Measurements from ENCODE around the gene CEP112. TPM values are rescaled to one million over a fixed set of nuclear protein-coding genes. Genes with fewer than 3 reads are reported as not detected.

The CEP112 gene
- total RNA-seq, 1 experiment from 2014 or later = 3.1 TPM

DNA sequence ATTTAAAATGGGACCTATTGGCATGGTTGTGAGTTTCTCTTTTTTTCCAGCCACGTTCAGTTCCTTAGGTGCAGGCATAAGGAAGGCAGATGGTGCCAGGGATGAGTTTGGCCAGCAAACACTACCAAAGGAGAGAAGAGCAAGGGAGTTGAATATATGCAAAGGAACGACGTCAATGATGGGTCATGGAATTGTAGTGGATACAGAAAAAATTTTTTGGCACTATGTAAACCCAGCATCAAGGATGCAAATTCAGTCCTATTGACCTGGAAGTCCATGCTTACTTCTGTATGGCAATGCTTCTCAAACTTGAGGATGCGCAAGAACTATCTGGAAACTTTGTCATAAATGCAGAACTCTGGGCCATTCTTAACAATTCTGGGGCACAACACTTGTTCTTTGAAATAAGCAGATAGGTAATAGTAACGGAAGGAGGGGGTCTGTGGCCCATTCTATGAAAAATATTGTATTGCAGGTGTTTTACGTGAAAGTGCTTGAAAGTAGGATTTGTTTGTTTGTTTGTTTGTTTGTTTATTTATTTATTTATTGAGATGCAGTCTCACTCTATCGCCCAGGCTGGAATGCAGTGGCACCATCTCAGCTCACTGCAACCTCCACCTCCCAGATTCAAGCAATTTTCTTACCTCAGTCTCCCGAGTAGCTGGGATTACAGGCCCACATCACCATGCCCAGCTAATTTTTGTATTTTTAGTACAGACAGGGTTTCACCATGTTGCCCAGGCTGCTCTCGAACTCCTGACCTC, 19.3 kb upstream of the CEP112 start:
- no peak for DNase-seq (ENCODE audit: low read depth)

DNA sequence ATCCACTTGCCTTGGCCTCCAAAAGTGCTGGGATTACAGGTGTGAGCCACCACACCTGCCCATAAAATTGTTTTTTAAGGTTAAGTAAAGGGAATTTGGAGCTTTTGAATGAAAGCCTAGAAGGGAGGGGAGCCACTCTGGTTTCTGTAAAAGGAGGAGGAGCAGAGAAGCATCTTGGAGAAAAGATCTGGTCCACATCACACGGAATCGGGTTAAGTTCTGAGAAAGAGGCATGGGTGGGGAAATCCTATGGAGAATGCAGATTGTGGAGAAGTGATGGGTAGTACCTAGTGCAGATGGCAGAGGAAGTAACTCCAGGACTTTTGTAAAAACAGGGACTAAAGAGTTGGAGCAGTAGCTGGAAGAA, 18.3 kb upstream of the CEP112 start:
- DNase-seq (ENCODE audit: low read depth) = no peak

DNA sequence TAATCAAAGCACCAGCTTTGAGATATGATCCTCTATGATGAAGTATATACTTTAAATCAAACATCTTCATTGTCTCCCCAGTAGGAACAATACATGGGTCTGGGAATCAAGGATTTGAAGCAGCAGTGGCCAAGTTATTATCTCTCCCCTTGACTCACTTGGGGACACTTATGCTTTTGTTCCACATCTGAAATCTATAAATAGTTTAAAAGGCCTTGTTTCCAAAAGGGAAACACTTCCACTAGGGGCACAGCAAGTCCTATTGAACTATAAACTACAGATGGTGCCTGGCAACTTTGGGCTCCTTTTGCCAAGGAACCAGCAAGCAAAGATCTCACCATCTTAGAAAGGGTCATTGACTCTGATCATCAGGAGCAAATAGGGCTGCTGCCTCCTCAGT, 16.0 kb upstream of the CEP112 start:
- no peak for DNase-seq (ENCODE audit: low read depth)

GRCh38 chr17:66203274-66204015, 11.5 kb upstream of the CEP112 start:
- DNase-seq (ENCODE audit: low read depth) = no peak

- DNase-seq (ENCODE audit: low read depth) = peak; percentile 73
Observed at GRCh38 chr17:66200685-66201092, 8.8 kb upstream of the CEP112 start.

GRCh38 chr17:66198242-66198641, 6.3 kb upstream of the CEP112 start:
- no peak for DNase-seq (ENCODE audit: low read depth)

- DNase-seq (ENCODE audit: low read depth) = no peak
Observed at GRCh38 chr17:66192378-66192687, 400 bp upstream of the CEP112 start.

DNA sequence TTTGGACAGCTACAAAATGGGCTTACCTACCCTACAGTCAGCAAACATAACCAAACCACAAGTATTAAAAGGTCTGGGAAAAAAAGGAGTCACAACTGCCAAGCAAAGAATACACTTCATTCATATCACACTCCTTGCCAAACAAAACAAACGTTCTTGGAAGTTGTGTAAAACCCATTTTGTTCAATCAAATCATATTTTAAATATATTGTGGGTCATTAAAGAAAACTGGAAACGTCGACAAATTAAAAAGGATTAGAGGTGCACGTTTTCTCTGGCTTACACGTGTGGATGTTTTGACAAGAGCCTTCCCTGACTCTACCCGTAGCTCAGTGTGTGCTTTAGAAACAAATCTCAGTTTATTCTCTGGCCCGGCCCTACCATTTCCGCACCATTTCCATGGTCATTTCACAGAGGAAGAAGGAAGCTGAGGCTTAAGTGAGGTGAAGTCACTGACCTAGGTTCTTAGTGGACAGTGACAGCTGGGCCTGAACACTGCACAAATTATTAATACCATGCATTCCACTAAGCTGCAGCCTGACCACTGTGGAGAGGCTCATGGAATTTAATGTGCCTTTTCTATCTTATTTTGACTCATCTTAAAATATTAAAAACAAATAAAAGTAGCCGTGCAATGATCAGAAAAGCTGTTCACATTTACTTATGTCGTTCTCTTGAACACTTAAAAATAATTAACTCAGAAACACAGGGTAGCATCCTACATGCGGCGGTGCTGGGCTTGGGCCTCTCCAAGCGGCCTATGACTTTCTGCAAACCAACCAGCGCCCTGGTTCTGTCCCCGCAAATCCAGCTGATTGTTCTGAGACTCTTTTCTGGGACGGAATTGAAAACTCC, 968 bp downstream of the CEP112 start:
- peak; percentile 19 for DNase-seq (ENCODE audit: low read depth)

GRCh38 chr17:66187718-66188117, 4.2 kb downstream of the CEP112 start:
- no peak for DNase-seq (ENCODE audit: low read depth)

GRCh38 chr17:66185862-66186261, 6.1 kb downstream of the CEP112 start:
- no peak for DNase-seq (ENCODE audit: low read depth)

DNA sequence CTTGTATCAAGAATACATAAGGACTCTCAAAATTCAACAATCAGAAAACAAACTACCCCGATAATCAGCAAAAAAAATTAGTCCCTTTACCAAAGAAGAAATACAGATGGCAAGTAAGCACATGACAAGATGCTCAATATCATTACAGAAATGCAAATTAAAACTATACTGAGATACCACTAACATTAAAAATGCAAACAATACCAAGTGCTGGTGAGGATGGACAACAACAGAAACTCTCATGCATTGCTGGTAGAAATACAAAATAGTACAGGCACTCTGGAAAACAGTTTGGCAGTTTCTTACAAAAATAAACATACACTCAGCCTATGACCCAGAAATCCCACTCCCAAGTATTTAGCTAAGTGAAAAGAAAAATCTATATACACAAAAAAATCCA, 7.5 kb downstream of the CEP112 start:
- no peak for DNase-seq (ENCODE audit: low read depth)

DNA sequence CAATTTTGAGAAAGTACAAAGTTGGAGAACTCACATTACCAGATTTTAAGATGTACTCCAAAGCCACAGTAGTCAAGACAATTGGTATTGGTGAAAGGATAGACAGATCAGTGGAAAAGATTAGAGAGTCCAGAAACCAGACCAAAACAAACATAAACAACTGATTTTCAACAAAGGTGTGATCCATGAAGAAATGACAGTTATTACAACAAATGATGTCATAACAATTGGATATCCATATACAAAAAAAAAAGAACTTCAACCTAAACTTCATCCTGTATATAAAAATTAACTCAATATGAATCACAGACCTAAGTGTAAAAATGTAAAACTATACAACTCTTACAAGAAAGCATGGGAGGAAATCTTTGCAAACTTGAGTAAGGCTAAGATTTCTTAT, 8.4 kb downstream of the CEP112 start:
- DNase-seq (ENCODE audit: low read depth) = no peak

DNA sequence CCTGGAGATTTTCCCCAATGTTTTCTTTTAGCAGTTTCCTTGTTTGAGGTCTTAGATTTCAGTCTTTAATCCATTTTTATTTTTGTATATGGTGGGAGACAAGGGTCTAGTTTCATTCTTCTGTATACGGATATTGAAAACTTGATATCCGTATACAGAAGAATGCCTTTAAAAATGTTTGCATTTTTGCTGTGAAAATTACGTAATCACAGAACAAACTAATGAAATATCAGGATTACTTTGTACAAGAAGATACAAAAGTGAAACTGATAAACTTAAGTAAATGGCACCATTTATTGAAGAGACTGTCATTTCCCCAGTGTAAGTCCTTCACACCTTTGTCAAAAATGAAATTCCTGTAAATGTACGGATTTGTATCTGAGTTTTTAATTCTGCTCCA, 13.3 kb downstream of the CEP112 start:
- no peak for DNase-seq (ENCODE audit: low read depth)

GRCh38 chr17:66177048-66177447, 14.9 kb downstream of the CEP112 start:
- DNase-seq (ENCODE audit: low read depth) = no peak

DNA sequence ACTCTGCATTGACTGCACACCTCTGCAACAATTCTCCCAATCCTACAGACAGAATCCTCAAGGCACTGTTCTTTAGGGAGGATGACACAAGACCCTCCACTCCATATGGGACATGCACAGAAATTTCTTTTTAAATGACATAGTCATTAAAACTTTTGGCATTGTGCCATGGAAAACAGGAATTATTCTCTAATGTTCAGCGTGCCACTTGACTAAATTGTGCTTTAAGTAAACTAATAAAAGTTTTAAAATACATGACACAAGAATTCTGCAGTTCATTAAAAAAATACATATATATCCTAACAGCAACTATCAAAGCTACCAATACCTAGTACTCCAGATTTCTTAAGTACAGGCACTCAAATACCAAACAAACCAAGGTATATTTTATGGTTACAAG, 16.0 kb downstream of the CEP112 start:
- no peak for DNase-seq (ENCODE audit: low read depth)

DNA sequence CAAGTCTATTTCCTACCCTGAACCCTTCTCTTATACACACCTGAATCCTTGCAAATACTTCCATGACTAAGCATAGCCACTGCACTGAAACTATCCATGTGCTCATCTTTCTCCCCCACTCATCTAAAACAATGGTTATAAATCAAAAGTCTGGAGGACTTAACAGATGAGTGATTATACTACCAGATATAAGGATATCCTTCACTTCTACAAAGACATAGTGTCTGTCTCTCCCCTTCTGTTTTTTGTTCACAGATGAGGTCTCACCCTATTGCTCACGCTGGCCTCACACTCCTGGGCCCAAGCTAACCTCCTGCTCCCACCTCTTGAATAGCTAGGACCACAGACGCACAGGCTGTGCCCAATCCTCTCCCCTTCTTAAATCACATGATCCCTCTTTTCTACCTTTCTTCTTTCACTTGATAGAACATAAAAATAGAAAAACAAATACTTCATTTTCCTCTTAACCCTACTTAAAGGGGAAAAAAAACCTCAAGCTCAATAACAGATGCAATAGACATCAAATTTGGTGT, 19.2 kb downstream of the CEP112 start:
- DNase-seq (ENCODE audit: low read depth) = no peak

DNA sequence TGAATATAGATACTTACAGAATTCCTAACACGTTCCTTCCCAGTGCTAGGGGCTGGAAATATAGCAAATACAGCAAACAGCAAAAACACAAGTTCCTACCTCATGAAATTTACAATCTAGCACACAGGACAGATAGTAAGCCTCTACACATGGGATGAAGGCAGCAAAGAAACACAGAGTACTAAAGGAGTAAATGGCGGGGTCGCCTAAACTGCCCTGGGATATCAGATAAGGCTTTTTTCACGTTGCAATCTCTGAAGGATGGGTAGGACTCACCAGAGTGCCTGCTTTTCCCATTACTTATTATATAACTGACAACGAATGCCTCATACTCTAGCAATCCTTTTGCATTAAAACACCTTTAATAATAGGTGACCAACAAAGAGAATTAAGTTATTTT, 19.8 kb downstream of the CEP112 start:
- no peak for DNase-seq (ENCODE audit: low read depth)

DNA sequence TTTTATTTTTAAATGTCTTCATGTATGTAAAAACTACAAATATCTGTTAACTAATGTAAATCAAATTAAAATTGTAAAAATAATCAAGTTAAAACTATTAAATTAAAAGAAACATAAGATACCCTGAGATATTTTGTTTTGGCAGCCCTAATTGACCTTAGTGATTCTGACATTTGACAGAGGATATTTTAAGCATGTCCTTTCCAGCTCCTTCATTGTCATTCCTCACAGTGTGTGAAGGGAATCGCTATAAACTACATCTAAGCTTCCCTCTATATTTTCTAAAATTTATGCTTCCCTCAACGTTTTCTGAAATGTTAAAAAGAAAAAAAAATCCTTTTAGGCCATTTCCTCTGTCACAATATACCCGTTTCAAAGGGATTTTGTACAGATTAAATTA, 20.2 kb downstream of the CEP112 start:
- DNase-seq (ENCODE audit: low read depth) = no peak

DNA sequence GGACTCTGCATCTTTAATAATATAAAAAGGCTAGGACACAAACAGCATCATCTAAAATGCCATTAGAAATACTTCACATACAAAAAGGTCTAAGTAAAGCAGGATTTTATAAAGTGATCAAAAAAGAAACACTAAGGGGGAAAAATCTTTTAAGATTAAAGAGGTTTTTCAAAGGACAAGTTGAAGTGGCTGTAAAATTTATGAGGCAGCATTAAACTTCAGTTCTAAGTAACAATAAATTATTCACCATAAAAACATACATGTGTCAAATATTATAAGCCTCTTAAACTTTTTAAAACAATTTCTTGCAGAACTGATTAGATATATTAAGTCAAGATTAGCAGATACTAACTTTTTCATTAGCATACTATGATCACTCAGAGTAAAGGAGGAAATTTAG, 20.8 kb downstream of the CEP112 start:
- no peak for DNase-seq (ENCODE audit: low read depth)

DNA sequence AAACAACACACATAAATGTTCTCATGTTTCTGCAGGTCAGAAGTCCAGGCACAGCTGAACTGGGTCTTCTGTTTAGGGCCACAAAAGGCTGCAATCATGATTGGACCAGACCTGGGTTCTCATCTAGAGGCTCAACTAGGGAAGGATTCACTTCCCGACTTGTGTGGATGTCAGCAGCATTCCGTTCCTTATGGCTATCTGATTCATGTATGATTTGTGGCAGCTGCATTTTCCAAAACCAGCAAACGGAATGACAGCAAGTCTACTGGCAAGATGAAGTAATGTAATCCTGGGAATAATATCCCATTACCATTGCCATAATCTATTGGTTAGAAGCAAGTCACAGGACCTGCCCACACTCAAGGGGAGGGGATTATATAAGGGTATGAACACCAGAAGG, 22.1 kb downstream of the CEP112 start:
- DNase-seq (ENCODE audit: low read depth) = no peak

GRCh38 chr17:66167189-66167815, 24.6 kb downstream of the CEP112 start:
- DNase-seq (ENCODE audit: low read depth) = no peak

- peak; percentile 47 for DNase-seq (ENCODE audit: low read depth)
Observed at GRCh38 chr17:66165537-66166123, 26.3 kb downstream of the CEP112 start.

Data from RPMI7951 (cell line).